LNCaP clone FGC (cell line): ENCODE data around the gene B4GALNT3.
A peak's percentile ranks its signal among the peaks of the same experiment; 100 is the strongest.

Source experiments
- DNase-seq: peaks from one replicate; pipeline ENCODE4 v3.0.0-alpha.2; 2011; ENCODE audit warnings: low read depth
- H3K4me3 ChIP-seq: 2 replicates; pipeline ENCODE4 v1.5.1; 2011; ENCODE audit warnings: mild to moderate bottlenecking, low read depth, low read length, control low read depth
- TF ChIP-seq, protein P1 (sequence below): IDR thresholded peaks from 2 replicates; pipeline ENCODE4 v1.5.1; 2012; ENCODE audit warnings: mild to moderate bottlenecking; ENCODE audit not compliant: control insufficient read depth, insufficient read depth; ENCODE audit errors: extremely low read depth

The B4GALNT3 gene

DNA sequence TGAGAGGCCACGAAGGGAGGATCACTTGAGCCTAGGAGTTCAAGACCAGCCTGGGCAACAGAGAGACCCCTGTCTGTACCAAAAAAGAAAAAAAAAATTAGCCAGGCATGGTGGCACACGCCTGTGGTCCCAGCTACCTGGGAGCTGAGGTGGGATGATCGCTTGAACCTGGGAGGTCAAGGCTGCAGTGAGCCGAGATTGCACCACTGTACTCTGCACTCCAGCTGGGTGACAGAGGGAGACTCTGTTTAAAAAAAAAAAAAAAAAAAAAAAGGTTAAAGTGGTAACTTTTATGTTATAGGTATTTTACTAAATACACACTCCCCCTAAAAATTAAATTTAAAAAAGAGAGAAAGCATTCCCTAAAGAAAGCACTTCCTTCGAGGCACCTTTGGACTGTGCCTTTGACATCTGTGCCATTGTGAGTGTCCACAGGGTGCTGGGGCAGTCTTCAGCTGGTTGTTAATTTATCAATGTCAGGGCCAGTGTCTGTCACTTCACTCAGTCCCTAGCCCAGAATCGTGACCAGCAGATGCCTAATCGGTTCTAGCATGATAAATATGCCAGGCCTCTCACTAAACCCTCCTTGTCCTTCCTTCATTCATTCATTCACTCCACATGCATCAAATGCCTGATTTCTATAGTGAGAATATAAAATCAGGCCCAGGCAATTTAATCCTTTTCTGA lies 63.1 kb downstream of the B4GALNT3 start:
- no peak overlapping the region for H3K4me3 ChIP-seq
- no peak for DNase-seq
- TF ChIP-seq, protein P1, sequence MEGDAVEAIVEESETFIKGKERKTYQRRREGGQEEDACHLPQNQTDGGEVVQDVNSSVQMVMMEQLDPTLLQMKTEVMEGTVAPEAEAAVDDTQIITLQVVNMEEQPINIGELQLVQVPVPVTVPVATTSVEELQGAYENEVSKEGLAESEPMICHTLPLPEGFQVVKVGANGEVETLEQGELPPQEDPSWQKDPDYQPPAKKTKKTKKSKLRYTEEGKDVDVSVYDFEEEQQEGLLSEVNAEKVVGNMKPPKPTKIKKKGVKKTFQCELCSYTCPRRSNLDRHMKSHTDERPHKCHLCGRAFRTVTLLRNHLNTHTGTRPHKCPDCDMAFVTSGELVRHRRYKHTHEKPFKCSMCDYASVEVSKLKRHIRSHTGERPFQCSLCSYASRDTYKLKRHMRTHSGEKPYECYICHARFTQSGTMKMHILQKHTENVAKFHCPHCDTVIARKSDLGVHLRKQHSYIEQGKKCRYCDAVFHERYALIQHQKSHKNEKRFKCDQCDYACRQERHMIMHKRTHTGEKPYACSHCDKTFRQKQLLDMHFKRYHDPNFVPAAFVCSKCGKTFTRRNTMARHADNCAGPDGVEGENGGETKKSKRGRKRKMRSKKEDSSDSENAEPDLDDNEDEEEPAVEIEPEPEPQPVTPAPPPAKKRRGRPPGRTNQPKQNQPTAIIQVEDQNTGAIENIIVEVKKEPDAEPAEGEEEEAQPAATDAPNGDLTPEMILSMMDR = no peak

DNA sequence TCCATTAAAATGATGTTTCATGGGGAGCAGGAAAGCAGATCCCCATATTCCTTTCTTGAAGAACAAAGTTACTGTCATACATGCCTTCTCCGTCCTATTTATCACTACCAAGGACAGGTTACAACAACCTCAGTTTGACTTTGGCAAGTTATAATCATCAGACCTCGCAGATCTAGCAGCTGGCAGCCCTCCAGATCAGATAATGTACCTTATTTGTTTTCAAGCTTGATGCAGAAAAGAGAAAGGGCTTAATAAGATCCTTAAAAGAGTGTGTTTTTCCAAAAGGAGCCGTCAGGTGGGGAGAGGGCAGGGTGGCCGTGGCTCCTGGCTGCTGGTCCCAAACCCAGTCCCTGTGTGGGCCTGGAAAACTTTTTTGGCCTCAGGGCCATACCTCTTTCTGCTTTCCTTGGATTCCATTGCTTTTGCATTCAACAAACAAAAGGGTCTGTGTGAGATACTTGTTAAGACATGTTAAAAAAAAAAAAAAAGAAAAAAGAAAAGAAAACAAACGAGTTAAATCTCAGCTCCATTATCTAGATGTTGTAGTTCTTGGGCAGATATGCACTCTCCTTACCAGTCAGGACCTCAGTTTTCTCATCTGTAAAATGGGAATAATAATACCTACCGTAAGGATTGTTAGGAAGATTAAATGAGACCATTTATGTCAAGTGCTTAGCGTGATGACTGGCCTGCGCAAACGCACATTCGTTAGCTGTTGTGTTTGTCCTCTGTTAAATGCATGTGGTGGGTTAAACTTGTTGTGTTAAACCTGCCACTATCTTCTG lies 64.6 kb downstream of the B4GALNT3 start:
- peak; percentile 66 for DNase-seq
- TF ChIP-seq, protein P1 = no peak
- H3K4me3 ChIP-seq = no peak overlapping the region

DNA sequence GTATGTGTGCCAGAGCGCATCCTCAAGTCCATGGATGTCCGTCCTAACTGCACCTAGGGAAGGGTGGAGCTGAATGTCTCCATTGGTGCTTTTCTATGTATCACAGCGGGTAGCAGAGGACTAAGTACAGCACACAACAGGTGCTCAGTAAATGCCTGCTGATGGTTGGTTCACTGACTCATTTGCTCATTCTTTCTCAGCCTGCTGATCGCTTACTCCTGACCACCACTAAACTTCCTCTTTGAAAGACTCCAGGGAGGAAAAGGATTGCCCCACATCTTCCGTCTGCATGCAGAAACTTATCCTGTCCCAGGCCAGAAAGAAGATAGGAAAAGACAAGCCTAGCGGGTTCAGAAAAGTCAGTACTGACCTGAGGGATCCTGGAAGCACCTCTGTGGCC lies 66.3 kb downstream of the B4GALNT3 start:
- DNase-seq = no peak

DNA sequence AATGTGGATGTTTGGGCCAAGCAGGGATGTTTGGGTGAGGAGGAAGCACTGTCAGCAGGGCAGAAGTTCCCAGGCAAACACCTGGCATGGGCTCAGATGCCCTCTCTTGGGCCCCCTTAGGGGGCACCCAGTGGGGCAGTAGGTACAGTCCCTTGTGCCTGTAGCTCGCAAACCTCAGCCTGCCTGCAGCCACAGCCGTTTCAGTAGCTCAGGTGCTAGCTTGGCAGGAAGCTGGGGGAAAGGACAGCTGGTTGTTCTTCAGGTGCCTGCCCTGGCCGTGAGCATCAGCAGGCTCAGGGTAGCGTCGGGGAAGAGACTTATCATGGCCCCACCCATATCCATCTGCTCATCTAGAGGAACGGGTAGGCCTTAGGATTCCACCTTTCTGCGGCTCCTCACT lies 67.5 kb downstream of the B4GALNT3 start:
- no peak for DNase-seq
- no peak overlapping the region for H3K4me3 ChIP-seq
- TF ChIP-seq, protein P1 = no peak

More for the DNA sequence above, 66.3 kb downstream of the B4GALNT3 start:
- TF ChIP-seq, protein P1 = no peak
- no peak overlapping the region for H3K4me3 ChIP-seq

DNA sequence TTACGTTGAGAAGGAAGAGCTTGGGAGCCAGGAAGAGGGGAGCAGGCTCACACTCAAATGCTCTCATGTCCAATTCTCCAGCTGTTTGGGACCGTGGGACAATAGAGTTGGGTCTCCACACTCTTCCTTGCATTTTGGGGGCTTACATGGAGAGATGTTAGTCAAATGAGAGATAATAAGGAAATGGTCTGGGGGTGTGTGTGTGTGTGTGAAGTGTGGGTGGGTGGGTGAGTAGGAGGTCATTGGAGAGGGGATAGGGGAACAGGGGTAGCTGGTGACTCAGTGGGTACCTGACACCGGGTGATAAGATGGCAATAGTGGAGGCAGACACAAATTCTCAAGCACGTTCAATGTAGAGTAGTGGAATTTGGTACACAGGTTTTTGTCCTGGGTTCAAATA lies 68.0 kb downstream of the B4GALNT3 start:
- no peak for DNase-seq
- no peak overlapping the region for H3K4me3 ChIP-seq
- TF ChIP-seq, protein P1 = no peak

DNA sequence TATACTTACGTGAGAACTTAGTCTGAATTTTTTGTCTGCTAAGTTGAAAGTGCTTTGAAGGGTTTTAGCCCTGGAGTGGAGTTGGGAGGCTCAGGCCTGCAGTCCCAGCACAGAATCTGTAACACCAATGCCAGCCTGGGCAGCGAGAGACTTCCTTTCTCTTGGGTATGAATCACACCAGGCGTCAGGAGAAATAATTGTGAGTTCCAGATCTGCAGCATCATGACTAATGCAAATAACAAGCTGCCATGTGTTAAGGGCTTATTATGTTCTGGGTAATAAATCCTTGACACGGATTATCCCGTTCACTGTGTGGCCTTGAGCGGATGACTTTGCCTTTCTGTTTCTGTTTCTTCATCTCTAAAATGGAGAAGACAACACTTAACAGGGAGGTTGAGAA lies 70.6 kb downstream of the B4GALNT3 start:
- DNase-seq = no peak
- no peak overlapping the region for H3K4me3 ChIP-seq
- TF ChIP-seq, protein P1 = no peak
